ENCODE data around the gene SIT1.

DNA sequence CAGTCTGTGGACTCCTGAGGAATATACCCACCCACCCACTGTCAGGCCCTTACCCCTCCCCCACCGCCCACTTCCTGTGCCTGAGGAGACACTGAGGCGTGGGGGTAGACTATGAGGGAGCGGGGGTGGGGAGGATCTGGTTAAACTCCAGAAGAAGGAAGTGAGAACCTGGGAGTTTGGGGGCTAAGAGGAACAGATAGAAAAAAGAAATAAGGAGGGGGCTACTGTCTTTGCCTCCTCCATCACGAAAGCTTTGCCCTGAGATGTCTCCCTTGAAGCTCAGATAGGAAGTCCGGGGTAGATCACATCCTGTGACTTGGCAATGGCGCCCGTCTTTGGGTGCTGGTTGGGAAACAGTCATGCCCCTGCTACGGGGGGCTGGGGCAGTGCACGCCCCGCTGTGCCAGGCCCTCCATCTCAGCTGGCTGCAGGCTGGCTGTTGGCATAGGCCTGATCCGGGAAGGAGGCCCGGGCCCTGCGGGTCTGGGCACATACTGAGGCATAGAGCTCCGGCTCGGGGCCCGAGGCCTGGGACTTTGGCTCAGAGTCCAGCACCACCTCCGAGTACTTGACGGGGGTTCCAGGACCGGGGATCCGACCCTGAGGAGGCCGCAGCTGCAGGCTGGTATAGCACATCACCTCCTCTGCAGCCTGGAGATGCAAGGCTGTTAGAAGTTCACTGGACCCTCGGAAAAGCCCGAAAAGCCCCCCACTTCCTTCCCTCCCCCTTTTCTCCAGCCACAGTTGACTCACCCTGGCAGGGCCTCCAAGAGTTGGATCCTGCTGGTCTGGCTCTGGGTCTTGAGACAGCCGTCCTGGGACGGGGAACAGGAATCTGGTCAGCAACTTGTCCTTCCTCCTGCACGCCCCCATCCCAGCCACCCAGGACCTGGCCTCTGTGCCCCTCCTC lies 1.0 kb downstream of the SIT1 start:
- TF ChIP-seq, protein P1, sequence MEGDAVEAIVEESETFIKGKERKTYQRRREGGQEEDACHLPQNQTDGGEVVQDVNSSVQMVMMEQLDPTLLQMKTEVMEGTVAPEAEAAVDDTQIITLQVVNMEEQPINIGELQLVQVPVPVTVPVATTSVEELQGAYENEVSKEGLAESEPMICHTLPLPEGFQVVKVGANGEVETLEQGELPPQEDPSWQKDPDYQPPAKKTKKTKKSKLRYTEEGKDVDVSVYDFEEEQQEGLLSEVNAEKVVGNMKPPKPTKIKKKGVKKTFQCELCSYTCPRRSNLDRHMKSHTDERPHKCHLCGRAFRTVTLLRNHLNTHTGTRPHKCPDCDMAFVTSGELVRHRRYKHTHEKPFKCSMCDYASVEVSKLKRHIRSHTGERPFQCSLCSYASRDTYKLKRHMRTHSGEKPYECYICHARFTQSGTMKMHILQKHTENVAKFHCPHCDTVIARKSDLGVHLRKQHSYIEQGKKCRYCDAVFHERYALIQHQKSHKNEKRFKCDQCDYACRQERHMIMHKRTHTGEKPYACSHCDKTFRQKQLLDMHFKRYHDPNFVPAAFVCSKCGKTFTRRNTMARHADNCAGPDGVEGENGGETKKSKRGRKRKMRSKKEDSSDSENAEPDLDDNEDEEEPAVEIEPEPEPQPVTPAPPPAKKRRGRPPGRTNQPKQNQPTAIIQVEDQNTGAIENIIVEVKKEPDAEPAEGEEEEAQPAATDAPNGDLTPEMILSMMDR (conservative IDR thresholded peaks at IDR 0.05; ENCODE audit: low read length) = no peak
- TF ChIP-seq EZH2phosphoT487 (IDR thresholded peaks at IDR 0.05; ENCODE audit: borderline replicate concordance, low read depth, low read length) = no peak

All from OCI-LY7 (cell line).